Measurements from ENCODE around the gene JAG2.

JAG2 gene

DNA sequence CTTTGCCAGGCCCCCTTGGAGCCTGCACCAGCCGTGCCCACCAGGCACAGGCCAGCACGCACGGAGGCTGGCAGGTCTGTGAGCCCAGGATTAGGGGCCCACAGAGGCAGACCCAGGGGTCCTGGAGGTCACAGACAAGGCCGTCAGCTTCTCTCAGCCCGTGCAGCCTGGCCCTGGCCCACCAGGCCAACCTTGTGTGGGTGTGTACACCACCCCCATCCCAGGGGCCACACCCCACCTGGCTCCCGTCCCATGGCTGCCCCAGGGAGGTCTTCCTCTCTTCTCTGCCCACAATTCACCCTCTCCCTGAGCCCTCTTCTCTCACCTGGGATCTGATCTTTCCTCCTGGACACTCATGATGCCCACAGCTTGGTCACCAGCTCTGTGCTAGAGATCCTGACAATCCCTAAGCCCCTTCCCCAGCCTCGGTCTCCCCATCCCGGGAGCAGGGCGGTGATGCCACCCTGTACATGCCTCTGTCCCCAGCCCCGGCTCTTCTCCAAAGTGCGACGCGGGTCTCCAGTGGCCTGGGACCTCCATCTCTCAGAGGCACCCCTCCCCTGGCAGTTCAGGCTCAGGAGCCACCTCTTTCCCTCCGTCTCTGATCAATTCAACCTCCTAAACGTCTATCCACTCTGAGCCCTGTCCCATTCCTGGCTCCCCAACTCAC lies 72.2 kb downstream of the JAG2 start:
- H3K4me3 ChIP-seq (ENCODE audit: control insufficient read depth, low read depth, low read length): no peak overlapping the region
- DNase-seq (ENCODE audit: low read depth): no peak
- TF ChIP-seq, protein P1, sequence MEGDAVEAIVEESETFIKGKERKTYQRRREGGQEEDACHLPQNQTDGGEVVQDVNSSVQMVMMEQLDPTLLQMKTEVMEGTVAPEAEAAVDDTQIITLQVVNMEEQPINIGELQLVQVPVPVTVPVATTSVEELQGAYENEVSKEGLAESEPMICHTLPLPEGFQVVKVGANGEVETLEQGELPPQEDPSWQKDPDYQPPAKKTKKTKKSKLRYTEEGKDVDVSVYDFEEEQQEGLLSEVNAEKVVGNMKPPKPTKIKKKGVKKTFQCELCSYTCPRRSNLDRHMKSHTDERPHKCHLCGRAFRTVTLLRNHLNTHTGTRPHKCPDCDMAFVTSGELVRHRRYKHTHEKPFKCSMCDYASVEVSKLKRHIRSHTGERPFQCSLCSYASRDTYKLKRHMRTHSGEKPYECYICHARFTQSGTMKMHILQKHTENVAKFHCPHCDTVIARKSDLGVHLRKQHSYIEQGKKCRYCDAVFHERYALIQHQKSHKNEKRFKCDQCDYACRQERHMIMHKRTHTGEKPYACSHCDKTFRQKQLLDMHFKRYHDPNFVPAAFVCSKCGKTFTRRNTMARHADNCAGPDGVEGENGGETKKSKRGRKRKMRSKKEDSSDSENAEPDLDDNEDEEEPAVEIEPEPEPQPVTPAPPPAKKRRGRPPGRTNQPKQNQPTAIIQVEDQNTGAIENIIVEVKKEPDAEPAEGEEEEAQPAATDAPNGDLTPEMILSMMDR (IDR thresholded peaks at IDR 0.05; ENCODE audit: control insufficient read depth, insufficient read depth, low read depth, low read length, missing control alignments): no peak

DNA sequence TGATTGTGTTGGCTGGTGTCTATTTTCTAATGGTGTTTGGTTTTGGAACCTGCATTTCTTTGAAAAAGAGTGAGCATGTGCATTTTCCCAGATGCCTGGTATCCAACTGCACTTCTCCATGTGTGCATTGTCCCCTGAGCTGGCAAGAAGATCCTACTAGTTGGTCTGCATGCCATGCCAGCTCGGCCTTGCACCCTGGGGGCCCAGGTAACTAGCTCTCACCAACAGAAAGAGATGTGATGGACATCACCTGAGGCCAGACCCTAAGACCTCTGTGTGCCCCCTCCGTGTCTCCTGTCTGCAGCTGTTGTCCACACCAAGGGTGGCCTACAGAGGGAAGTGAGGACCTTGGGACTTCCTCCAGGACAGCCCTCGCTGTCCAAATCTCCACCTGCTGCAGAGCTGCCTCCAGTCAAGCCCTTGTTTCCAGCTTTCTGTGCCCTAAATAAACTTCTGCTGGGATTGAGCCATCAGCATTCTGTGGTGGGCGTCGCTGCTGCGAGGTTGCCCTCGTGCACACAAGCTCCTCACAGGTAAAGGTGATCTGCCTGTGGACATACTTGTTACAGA lies 73.3 kb downstream of the JAG2 start:
- DNase-seq (ENCODE audit: low read depth): no peak
- TF ChIP-seq, protein P1 (IDR thresholded peaks at IDR 0.05; ENCODE audit: control insufficient read depth, insufficient read depth, low read depth, low read length, missing control alignments): no peak
- no peak overlapping the region for H3K4me3 ChIP-seq (ENCODE audit: control insufficient read depth, low read depth, low read length)

DNA sequence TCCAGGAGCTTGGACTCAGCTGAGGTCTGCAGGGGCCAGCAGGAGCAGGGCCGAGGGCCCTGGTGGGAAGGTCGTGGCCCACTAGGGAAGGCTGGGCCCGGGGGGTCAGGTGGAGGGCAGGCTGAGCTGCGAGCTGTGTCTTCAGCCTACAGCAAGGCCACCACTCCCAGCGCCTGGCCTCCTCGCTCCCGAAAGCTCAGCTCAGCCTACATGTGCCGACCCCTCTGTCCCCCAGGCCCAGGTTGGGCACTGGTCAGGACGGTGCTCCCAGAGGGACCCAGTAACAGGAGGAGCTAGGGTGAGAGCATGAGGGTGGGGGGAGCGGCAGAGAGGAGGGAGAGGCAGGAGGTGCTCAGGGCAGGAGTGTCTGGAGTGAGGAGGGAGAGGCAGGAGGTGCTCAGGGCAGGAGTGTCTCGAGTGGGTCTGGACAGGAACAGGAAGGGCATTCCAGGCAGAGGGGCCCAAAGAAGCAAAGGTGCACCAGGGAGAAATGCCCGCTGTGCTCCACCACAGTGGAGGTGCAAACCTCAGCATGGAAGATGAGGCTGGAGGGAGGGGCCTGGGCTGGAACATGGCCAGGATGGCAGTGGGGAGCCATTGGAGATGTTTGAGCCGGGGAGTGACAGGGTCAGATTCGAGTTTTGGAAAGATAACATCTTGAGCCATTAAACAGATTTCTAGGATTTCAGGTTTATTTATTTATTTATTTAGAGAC lies 74.2 kb downstream of the JAG2 start:
- DNase-seq (ENCODE audit: low read depth): no peak
- TF ChIP-seq, protein P1 (IDR thresholded peaks at IDR 0.05; ENCODE audit: control insufficient read depth, insufficient read depth, low read depth, low read length, missing control alignments): no peak
- H3K4me3 ChIP-seq (ENCODE audit: control insufficient read depth, low read depth, low read length): peak overlapping the region; percentile 64

DNA sequence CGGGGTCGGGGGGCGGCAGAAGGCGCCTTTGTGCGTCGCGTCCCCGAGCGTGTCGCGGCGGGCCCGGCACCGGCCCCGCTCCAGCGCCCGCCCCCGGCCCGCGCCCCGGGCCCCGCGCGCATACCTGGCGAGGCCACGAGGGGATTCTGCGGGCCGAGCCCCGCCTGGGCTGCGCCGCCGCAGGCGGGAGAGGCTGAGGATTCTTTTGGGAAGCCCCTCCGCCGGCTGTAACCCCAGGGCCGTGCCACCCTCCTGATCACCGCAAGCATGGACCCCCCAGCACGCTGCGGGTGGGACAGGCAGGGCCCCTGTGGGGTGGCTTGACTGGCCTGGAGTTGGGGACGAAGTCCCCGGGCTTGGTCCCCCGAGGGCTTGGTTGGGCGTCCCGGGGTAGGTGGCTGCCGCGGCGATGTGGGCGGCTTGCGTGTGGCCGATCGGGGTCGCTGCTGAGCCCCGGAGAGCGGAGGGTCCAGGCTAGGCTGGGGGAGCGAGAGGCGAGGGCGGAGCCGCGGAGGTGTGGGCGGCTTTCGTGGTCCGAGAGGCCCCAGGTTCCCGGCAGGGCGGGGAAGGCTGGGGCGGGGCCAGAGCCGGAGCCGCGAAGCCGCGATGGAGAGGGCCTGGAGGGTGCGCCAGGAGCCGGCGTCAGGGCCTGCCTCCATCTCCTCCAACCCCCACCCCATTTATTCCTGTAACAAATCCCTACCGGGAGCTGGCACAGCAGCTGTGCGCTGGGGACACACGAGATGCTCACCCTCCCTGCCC lies 75.0 kb downstream of the JAG2 start:
- H3K4me3 ChIP-seq (ENCODE audit: control insufficient read depth, low read depth, low read length): peak overlapping the region; percentile 64
- no peak for DNase-seq (ENCODE audit: low read depth)

DNA sequence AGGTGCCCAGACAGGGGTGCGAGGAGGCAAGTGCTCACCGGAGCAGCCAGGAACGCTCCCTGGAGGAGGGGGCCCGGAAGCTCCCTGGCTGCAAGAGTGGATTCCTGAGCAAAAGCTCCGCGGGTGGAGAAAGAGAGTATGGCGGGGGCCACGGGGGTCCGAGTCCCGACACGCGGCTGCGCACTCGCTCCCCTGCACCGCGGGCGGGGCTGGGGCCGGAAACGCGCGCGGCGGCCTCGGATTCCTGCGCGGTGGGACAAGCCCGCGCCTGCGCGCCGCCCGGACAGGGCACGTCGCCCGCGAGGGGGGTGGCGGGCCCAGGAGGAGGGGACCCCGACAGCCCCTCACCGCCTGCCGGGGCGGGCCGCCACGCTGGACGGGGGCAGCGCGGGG lies 75.5 kb downstream of the JAG2 start:
- DNase-seq (ENCODE audit: low read depth): no peak
- TF ChIP-seq, protein P1 (IDR thresholded peaks at IDR 0.05; ENCODE audit: control insufficient read depth, insufficient read depth, low read depth, low read length, missing control alignments): no peak
- H3K4me3 ChIP-seq (ENCODE audit: control insufficient read depth, low read depth, low read length): peak overlapping the region; percentile 64

More for the DNA sequence above, 75.0 kb downstream of the JAG2 start:
- TF ChIP-seq, protein P1 (IDR thresholded peaks at IDR 0.05; ENCODE audit: control insufficient read depth, insufficient read depth, low read depth, low read length, missing control alignments): peak; percentile 46

Measured in AG09309 (cell line).